Cerebellar cortex (tissue), 1 donor: Measurements from ENCODE around the gene PLEKHA3.
A peak's percentile ranks its signal among the peaks of the same experiment; 100 is the strongest.

Source experiments
- DNase-seq: peaks from one replicate; pipeline ENCODE4 v3.0.0-alpha.2; 2015; ENCODE audit warnings: low spot score

PLEKHA3 gene

DNA sequence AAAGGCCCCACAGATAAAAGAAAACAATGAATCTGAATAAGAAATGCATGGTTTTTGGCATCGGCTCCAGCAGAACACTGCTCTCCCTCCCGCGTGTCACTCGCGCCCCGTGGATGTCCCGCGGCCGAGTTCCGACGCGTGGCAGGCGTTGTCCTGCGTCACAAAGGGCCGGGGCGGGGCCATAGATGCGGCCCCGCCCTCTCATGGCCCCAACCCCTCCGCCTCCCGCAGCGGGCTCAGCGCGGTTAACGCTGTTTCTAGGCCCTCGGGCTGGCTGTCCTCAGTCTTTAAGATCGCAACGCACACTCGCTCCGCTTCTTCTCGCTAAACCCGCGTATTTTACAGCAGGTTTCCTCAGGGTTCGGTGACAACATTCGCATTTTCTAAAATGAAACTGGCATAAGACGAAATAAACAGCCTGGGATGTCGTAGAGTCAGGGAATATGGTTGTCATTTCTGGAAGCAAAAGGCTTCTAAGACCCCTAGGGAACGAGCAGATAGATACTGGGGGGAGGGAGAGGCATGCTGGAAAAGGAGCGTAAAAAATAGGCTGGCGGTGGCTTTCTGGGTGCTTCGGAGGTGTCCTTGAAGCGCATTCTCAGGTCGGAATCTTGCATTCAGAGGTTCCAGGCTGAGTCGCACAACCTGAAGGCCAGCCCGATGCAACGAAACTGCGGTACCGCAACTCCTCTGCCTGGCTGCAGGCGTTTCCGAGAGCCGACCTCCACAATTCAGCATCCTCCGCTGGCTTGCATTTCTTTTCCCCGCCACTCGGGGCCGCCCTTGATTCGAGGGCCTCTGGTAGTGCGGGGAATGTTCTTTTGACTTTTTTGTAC, 1.6 kb upstream of the PLEKHA3 start, which contains the start of gene FKBP7:
Gene FKBP7 (minus strand): TSS at position 162 of the 836 bp plus-strand sequence. CDS start 101 bp downstream, at position 61.
- peak; percentile 92 for DNase-seq

DNA sequence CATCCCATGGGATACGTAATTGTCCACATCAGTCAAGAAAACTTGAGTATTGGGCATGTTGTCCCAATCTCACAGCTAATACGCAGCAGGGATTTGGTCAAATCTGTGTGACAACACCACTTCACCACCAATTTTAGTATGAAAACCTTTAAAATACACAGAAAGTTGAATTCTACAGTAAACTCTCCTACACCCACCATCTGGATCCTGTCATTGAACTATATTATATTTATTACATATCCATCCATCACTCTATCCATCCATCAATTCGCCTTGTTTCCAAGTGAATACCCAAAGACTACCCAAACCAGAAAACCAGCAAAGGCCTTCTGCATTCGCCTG, 1.0 kb upstream of the PLEKHA3 start:
- DNase-seq: no peak

DNA sequence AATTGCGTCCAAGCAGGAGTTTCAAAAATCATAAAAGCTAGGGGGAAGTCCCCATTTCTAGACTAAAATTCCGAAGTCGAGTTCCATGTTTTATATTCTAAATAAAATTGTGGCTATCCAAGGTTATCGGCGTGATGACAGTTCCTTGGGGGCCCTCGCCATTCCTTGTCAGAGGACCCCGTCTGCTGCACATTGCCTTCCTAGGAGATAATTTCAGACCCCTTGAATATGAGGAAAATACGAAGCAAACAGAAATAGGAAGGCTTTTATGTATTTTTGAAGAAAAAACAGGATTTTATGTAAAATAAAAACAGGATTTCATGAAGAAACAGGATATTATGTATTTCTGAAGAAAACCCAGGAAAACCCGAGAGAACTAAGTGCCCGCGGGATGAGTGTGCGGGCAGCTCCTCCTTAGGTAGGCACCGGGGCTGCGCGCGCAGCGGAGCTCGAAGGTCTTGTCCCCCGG, 465 bp upstream of the PLEKHA3 start:
- no peak for DNase-seq

- DNase-seq: no peak
Measured at GRCh38 chr2:178482437-178482836, 2.2 kb downstream of the PLEKHA3 start.

- peak; percentile 28 for DNase-seq
Measured at GRCh38 chr2:178484245-178485041, 4.2 kb downstream of the PLEKHA3 start.

- no peak for DNase-seq
Measured at GRCh38 chr2:178485356-178485755, 5.1 kb downstream of the PLEKHA3 start.

DNA sequence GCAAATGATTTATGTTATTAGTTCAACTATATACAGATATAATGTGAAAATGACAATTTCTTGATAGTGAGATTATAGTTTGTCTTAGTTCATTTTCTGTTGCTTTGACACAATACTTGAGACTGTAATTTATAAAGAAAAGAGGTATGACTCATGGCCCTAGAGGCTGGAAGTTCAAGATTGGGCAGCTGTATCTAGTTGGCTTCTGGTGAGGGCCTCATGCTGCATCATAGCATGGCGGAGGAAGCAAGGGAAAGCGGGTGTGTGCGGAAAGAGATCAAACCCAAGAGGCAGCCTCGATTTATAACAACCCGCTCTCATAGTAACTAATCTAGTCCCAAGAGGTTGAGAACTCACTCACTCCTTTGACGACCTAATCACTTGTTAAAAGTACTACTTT, 11.4 kb downstream of the PLEKHA3 start:
- DNase-seq: no peak

DNA sequence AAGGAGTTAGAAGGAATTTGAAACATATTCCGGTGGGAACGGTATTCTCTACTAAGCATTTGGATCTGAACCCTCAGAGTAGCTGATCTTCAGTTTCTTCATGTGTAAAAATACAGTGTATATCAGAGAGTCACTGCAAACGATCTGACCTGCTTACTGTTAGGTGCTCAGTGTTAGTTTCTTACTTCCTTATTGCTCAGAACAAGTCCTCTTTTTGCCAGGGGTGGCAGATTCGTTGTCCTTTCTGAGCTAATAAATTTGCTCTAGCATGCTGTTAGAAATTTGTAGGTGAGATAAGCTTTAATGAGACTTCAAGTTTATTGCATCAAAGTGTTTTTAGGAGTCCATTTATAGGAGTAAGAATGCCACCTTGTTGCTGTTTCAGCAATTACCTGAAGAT, 15.8 kb downstream of the PLEKHA3 start:
- DNase-seq: no peak

DNA sequence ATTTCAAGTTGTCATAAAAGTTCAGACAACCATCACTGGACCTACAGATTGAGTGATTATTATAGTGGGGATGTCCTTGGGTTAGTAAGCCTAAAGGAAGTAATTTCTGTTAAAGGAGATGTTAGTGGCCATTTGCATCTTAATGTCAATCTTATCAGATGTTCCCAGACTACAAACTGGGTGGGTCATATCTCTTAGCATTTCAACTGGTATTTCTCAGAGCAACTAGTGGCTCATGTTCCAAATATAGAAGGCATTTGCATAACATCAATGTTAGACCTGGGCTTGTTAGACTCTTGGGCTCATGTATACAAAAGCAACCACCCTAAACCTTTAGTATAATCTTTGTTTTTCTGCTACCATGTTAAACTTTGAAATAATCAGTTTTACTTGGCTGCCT, 17.9 kb downstream of the PLEKHA3 start:
- DNase-seq: no peak

GRCh38 chr2:178499640-178500039, 19.4 kb downstream of the PLEKHA3 start:
- DNase-seq: no peak

GRCh38 chr2:178502751-178503150, 22.5 kb downstream of the PLEKHA3 start:
- no peak for DNase-seq

DNA sequence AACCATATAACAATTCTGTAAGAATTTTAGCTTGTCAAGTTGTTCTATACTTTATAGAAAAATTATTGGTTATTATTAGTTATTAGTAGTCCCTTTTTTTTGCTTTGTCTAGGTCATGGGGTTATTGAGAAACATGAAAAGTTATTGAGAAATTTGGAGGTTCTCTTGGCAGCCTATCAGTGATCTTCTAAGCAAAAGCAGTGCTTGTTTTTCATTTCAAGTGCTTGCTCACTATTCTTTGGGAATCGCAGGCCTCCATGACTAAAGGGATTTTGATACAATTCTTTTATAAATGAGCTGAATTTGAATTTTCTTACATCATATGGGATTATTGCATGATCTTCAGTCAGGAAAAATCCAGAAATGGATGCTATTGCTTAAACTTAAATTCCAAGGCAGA, 25.8 kb downstream of the PLEKHA3 start:
- no peak for DNase-seq

- no peak for DNase-seq
Measured at GRCh38 chr2:178506524-178506923, 26.3 kb downstream of the PLEKHA3 start.

- DNase-seq: no peak
Measured at GRCh38 chr2:178506949-178507348, 26.7 kb downstream of the PLEKHA3 start.

- no peak for DNase-seq
Measured at GRCh38 chr2:178508646-178509045, 28.4 kb downstream of the PLEKHA3 start.

- DNase-seq: no peak
Measured at GRCh38 chr2:178510384-178510783, 30.1 kb downstream of the PLEKHA3 start.

DNA sequence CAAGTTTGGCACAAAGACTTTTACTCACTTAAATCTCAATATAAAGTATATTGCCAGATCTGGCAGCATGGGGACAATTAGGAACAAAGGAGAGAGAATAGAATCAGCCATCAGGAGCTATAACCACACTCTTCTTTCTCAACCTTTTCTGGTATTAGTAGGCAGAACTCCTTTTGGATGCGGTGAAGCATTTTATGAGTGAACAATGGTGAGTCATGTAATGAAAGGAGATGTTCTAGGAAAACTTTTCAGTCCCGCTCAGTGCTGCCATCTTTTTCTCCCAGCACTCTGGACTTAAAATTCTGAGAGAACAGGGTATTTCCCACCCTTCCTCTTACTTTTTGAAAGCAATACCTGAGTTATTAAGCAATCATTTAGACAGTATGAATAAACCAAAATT, 32.2 kb downstream of the PLEKHA3 start:
- DNase-seq: no peak

DNA sequence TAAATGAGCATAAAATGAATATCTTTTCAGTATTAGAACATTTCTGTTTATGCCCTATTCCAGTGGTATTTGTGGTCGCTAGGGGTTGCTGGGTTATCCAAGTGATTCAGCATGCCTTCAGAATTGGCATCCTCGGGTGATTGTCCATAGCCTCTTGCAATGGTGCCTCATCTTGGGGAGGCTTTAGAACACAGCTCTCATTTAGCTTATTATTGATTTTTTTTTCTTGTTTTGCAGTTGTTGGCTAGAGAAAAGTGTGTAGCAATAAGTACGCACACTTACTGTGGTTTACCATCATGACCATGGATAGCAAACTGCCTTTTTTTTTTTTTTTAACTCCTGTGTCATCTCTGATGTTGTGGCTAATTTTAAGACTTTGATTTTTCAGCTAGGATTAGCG, 33.6 kb downstream of the PLEKHA3 start:
- no peak for DNase-seq

DNA sequence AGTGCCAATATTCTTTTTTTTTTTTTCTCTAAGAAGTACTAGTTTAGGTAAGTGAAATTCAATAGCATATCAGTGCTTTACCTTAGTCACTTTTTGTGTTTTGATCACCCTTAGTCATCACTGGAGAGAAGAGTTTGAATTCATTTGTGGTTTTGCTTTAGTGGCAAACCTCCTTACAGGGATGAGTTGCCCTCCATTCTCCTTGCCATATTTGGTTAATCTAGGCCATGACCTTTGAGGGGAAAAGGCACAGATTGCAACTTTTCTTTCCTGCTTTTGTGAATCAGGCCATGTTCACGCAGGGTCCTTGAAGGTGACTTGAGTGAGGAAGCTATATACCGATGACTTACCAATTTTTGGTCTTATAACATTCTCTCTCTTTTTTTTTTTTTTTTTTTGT, 34.4 kb downstream of the PLEKHA3 start:
- no peak for DNase-seq

GRCh38 chr2:178517496-178517895, 37.2 kb downstream of the PLEKHA3 start:
- no peak for DNase-seq

DNA sequence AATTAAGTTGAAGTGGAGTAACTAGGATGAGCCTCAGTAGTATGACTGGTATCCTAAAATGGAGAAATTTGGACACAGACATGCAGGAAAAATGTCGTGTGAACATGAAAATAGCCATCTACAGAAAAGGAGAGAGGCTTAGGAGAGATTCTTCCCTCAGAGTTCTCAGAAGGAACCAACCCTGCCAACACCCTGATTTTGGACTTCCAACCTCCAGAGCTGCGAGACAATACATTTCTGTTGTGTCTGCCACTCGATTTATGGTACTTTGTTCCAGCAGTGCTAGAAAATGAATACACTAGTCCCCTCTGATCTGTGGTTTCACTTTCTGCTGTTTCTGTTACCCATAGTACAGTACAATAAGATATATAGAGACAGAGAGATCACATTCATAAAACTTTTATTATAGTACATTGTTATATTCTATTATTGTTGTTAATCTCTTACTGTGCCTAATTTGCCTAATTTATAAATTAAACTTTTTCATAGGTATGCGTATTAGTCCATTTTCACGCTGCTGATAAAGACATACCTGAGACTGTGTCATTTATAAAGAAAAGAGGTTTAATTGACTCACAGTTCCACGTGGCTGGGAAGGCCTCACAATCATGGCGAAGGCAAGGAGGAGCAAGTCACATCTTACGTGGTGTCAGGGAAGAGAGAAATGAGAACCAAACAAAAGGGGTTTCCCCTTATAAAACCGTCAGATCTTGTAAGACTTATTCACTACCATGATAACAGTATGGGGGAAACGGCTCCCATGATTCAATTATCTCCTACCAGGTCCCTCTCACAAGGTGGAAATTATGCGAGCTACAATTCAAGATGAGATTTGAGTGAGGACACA, 41.3 kb downstream of the PLEKHA3 start:
- no peak for DNase-seq

DNA sequence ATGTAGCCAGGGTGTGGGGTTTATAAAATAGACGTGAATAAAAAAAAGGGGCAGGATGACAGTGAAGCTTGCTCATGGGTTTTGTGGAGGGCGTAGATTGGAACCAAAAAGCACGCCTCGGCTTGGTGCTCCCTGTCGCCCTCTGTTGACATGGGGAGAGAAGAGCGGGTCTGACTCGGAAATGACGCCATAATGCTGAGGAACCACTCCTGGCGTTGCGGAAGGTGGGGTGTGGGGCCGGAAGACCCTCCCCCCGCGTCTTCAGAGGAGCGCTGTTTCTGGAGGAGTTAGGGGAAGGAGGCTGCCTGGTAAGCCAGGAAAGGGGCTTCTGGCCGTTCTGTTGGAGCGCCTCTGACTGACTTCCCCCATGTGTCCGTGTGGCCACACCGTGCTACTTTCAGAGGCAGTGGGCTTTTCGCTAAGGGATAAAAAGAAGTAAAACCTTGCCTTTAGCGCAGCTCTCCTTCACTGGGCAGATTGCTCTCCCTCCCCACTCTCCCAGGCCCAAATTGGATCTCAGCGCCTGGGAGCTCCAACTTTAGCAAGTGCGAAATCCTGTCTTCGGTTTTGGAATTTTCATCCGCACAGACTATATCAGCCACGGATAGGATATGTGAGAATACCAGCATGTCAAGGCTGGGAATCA, 42.8 kb downstream of the PLEKHA3 start:
- DNase-seq: peak; percentile 74
